GM18867 (cell line): Measurements from ENCODE around the gene GPRIN2.
"Not testable (repeated sequence)": the region's sequence is repeated elsewhere in the genome, so short reads cannot be mapped to it uniquely, and the experiment has no call there.

ENCODE experiments used
- ATAC-seq: cut with Tn5 transposase; IDR thresholded peaks from one replicate; pipeline ENCODE4 v1.9.1; 2021; ENCODE audit warnings: mild to moderate bottlenecking, moderate library complexity; ENCODE audit not compliant: unreplicated experiment

Gene GPRIN2

GRCh38 chr10:46538155-46538554 is 18.3 kb downstream of the GPRIN2 start:
- ATAC-seq, result no peak

GRCh38 chr10:46537309-46537708 is 19.1 kb downstream of the GPRIN2 start:
- no peak for ATAC-seq

GRCh38 chr10:46536781-46537180 is 19.7 kb downstream of the GPRIN2 start:
- no peak for ATAC-seq

GRCh38 chr10:46536171-46536570 is 20.3 kb downstream of the GPRIN2 start:
- no peak for ATAC-seq

GRCh38 chr10:46534828-46535524 is 21.5 kb downstream of the GPRIN2 start:
- no peak for ATAC-seq

- not testable (repeated sequence) for ATAC-seq
Observed at GRCh38 chr10:46532256-46532655, 24.2 kb downstream of the GPRIN2 start.

- ATAC-seq, result no peak
Observed at GRCh38 chr10:46530249-46531186, 25.9 kb downstream of the GPRIN2 start.

GRCh38 chr10:46529742-46530141 is 26.7 kb downstream of the GPRIN2 start:
- ATAC-seq, result not testable (repeated sequence)

GRCh38 chr10:46528675-46529615 is 27.5 kb downstream of the GPRIN2 start:
- ATAC-seq, result no peak

- no peak for ATAC-seq
Observed at GRCh38 chr10:46528171-46528671, 28.2 kb downstream of the GPRIN2 start.

- no peak for ATAC-seq
Observed at GRCh38 chr10:46527241-46527811, 29.1 kb downstream of the GPRIN2 start.

GRCh38 chr10:46526682-46527038 is 29.8 kb downstream of the GPRIN2 start:
- no peak for ATAC-seq

- no peak for ATAC-seq
Observed at GRCh38 chr10:46525824-46526681, 30.4 kb downstream of the GPRIN2 start.

- ATAC-seq, result no peak
Observed at GRCh38 chr10:46525177-46525823, 31.2 kb downstream of the GPRIN2 start.

- no peak for ATAC-seq
Observed at GRCh38 chr10:46524472-46525176, 31.8 kb downstream of the GPRIN2 start.

- no peak for ATAC-seq
Observed at GRCh38 chr10:46523962-46524471, 32.4 kb downstream of the GPRIN2 start.

GRCh38 chr10:46523119-46523961 is 33.1 kb downstream of the GPRIN2 start:
- no peak for ATAC-seq
